Measurements from ENCODE around the gene IKBKE.

Gene IKBKE

GRCh38 chr1:206442101-206442500 is 28.2 kb upstream of the IKBKE start:
- no peak overlapping the region for H3K4me3 ChIP-seq (ENCODE audit: low read length)
- H3K36me3 ChIP-seq (ENCODE audit: control insufficient read depth, insufficient read depth, low read length, severe bottlenecking), result peaks cover 89% of the 10 kb centered on the region
- no peaks in the 10 kb centered on the region for H3K9me3 ChIP-seq (ENCODE audit: control insufficient read depth, low read length)
- H3K4me1 ChIP-seq (ENCODE audit: control insufficient read depth, insufficient read depth, low read length), result peaks cover 13% of the 10 kb centered on the region
- no peak overlapping the region for H3K9ac ChIP-seq (ENCODE audit: low read length)
- DNase-seq (ENCODE audit: low read depth), result no peak
- no peaks in the 10 kb centered on the region for H3K27me3 ChIP-seq (replicated peaks; ENCODE audit: control insufficient read depth, insufficient read depth, low read length)

- Histone ChIP-seq H3K4me1 (ENCODE audit: control insufficient read depth, insufficient read depth, low read length) (peaks cover 13% of the 10 kb centered on the region), H3K9me3 (ENCODE audit: control insufficient read depth, low read length) (no peaks in the 10 kb centered on the region), H3K36me3 (ENCODE audit: control insufficient read depth, insufficient read depth, low read length, severe bottlenecking) (peaks cover 79% of the 10 kb centered on the region), H3K4me3 (ENCODE audit: low read length) (no peak overlapping the region), H3K9ac (ENCODE audit: low read length) (no peak overlapping the region), H3K27me3 (replicated peaks; ENCODE audit: control insufficient read depth, insufficient read depth, low read length) (no peaks in the 10 kb centered on the region)
- no peak for DNase-seq (ENCODE audit: low read depth)
These were observed 25.2 kb upstream of the IKBKE start for GRCh38 chr1:206445116-206445515.

DNA sequence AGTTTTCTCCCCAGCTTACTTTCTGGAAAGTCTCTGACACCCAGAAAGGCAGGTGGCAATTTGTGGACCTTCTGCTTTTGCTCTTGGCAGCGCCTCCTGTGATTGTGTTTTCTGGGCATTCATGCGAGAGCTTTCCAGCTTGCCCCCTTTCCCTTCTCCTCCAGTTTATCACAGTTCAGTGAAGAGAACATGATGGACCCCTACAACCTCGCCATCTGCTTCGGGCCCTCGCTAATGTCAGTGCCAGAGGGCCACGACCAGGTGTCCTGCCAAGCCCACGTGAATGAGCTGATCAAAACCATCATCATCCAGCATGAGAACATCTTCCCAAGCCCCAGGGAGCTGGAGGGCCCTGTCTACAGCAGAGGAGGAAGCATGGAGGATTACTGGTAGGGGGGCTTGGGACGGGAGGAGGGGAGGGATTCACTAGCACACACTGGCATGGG is 24.3 kb upstream of the IKBKE start:
- Histone ChIP-seq H3K36me3 (ENCODE audit: control insufficient read depth, insufficient read depth, low read length, severe bottlenecking) (peaks cover 79% of the 10 kb centered on the region), H3K4me3 (ENCODE audit: low read length) (no peak overlapping the region), H3K9me3 (ENCODE audit: control insufficient read depth, low read length) (no peaks in the 10 kb centered on the region), H3K27me3 (replicated peaks; ENCODE audit: control insufficient read depth, insufficient read depth, low read length) (no peaks in the 10 kb centered on the region), H3K4me1 (ENCODE audit: control insufficient read depth, insufficient read depth, low read length) (peaks cover 13% of the 10 kb centered on the region), H3K9ac (ENCODE audit: low read length) (no peak overlapping the region)
- no peak for DNase-seq (ENCODE audit: low read depth)

- no peaks in the 10 kb centered on the region for H3K27me3 ChIP-seq (replicated peaks; ENCODE audit: control insufficient read depth, insufficient read depth, low read length)
- H3K9ac ChIP-seq (ENCODE audit: low read length), result no peak overlapping the region
- peaks cover 13% of the 10 kb centered on the region for H3K4me1 ChIP-seq (ENCODE audit: control insufficient read depth, insufficient read depth, low read length)
- peaks cover 80% of the 10 kb centered on the region for H3K36me3 ChIP-seq (ENCODE audit: control insufficient read depth, insufficient read depth, low read length, severe bottlenecking)
- no peaks in the 10 kb centered on the region for H3K9me3 ChIP-seq (ENCODE audit: control insufficient read depth, low read length)
- H3K4me3 ChIP-seq (ENCODE audit: low read length), result no peak overlapping the region
- DNase-seq (ENCODE audit: low read depth), result peak; percentile 32
These were observed 23.4 kb upstream of the IKBKE start for GRCh38 chr1:206446688-206447421.

DNA sequence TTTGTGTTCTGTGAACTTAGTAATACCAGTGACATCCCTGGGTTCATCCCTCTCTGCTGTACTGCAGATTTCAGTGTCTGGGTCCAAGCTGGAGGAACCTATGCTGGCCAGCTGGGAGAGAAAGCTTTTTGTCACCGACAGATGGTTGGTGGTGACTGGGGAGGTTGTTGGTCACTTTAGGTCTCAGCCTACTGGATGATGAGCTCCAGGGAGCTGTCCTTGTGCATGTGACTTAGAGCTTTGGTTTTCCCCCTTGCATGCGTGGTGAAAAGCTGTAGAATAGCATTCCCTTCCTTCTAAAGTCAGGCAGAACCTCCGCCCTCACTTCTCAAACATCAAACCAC is 22.9 kb upstream of the IKBKE start:
- H3K4me1 ChIP-seq (ENCODE audit: control insufficient read depth, insufficient read depth, low read length), result peaks cover 13% of the 10 kb centered on the region
- H3K4me3 ChIP-seq (ENCODE audit: low read length), result no peak overlapping the region
- no peak overlapping the region for H3K9ac ChIP-seq (ENCODE audit: low read length)
- peaks cover 79% of the 10 kb centered on the region for H3K36me3 ChIP-seq (ENCODE audit: control insufficient read depth, insufficient read depth, low read length, severe bottlenecking)
- no peaks in the 10 kb centered on the region for H3K9me3 ChIP-seq (ENCODE audit: control insufficient read depth, low read length)
- H3K27me3 ChIP-seq (replicated peaks; ENCODE audit: control insufficient read depth, insufficient read depth, low read length), result no peaks in the 10 kb centered on the region
- no peak for DNase-seq (ENCODE audit: low read depth)

- Histone ChIP-seq H3K4me3 (ENCODE audit: low read length) (no peak overlapping the region), H3K27me3 (replicated peaks; ENCODE audit: control insufficient read depth, insufficient read depth, low read length) (no peaks in the 10 kb centered on the region), H3K9ac (ENCODE audit: low read length) (no peak overlapping the region), H3K9me3 (ENCODE audit: control insufficient read depth, low read length) (no peaks in the 10 kb centered on the region), H3K36me3 (ENCODE audit: control insufficient read depth, insufficient read depth, low read length, severe bottlenecking) (peaks cover 76% of the 10 kb centered on the region), H3K4me1 (ENCODE audit: control insufficient read depth, insufficient read depth, low read length) (peaks cover 13% of the 10 kb centered on the region)
- DNase-seq (ENCODE audit: low read depth), result no peak
These were observed 22.5 kb upstream of the IKBKE start for GRCh38 chr1:206447792-206448191.

- Histone ChIP-seq H3K36me3 (ENCODE audit: control insufficient read depth, insufficient read depth, low read length, severe bottlenecking) (peaks cover 74% of the 10 kb centered on the region), H3K4me1 (ENCODE audit: control insufficient read depth, insufficient read depth, low read length) (peaks cover 13% of the 10 kb centered on the region), H3K9ac (ENCODE audit: low read length) (no peak overlapping the region), H3K4me3 (ENCODE audit: low read length) (no peak overlapping the region), H3K27me3 (replicated peaks; ENCODE audit: control insufficient read depth, insufficient read depth, low read length) (no peaks in the 10 kb centered on the region), H3K9me3 (ENCODE audit: control insufficient read depth, low read length) (no peaks in the 10 kb centered on the region)
- DNase-seq (ENCODE audit: low read depth), result no peak
These were observed 21.8 kb upstream of the IKBKE start for GRCh38 chr1:206448471-206448870.

GRCh38 chr1:206449565-206449964 is 20.7 kb upstream of the IKBKE start:
- H3K36me3 ChIP-seq (ENCODE audit: control insufficient read depth, insufficient read depth, low read length, severe bottlenecking), result peaks cover 74% of the 10 kb centered on the region
- H3K27me3 ChIP-seq (replicated peaks; ENCODE audit: control insufficient read depth, insufficient read depth, low read length), result no peaks in the 10 kb centered on the region
- peaks cover 10% of the 10 kb centered on the region for H3K4me1 ChIP-seq (ENCODE audit: control insufficient read depth, insufficient read depth, low read length)
- H3K9ac ChIP-seq (ENCODE audit: low read length), result no peak overlapping the region
- no peaks in the 10 kb centered on the region for H3K9me3 ChIP-seq (ENCODE audit: control insufficient read depth, low read length)
- DNase-seq (ENCODE audit: low read depth), result no peak
- no peak overlapping the region for H3K4me3 ChIP-seq (ENCODE audit: low read length)

- H3K9ac ChIP-seq (ENCODE audit: low read length), result no peak overlapping the region
- no peak overlapping the region for H3K4me3 ChIP-seq (ENCODE audit: low read length)
- H3K27me3 ChIP-seq (replicated peaks; ENCODE audit: control insufficient read depth, insufficient read depth, low read length), result no peaks in the 10 kb centered on the region
- H3K9me3 ChIP-seq (ENCODE audit: control insufficient read depth, low read length), result no peaks in the 10 kb centered on the region
- peaks cover 79% of the 10 kb centered on the region for H3K36me3 ChIP-seq (ENCODE audit: control insufficient read depth, insufficient read depth, low read length, severe bottlenecking)
- DNase-seq (ENCODE audit: low read depth), result no peak
- H3K4me1 ChIP-seq (ENCODE audit: control insufficient read depth, insufficient read depth, low read length), result peaks cover 3% of the 10 kb centered on the region
These were observed 20.0 kb upstream of the IKBKE start for GRCh38 chr1:206450281-206450680.

- no peak for DNase-seq (ENCODE audit: low read depth)
- Histone ChIP-seq H3K9me3 (ENCODE audit: control insufficient read depth, low read length) (no peaks in the 10 kb centered on the region), H3K27me3 (replicated peaks; ENCODE audit: control insufficient read depth, insufficient read depth, low read length) (no peaks in the 10 kb centered on the region), H3K9ac (ENCODE audit: low read length) (no peak overlapping the region), H3K4me3 (ENCODE audit: low read length) (no peak overlapping the region), H3K36me3 (ENCODE audit: control insufficient read depth, insufficient read depth, low read length, severe bottlenecking) (peaks cover 82% of the 10 kb centered on the region), H3K4me1 (ENCODE audit: control insufficient read depth, insufficient read depth, low read length) (no peaks in the 10 kb centered on the region)
These were observed 19.1 kb upstream of the IKBKE start for GRCh38 chr1:206451134-206451686.

DNA sequence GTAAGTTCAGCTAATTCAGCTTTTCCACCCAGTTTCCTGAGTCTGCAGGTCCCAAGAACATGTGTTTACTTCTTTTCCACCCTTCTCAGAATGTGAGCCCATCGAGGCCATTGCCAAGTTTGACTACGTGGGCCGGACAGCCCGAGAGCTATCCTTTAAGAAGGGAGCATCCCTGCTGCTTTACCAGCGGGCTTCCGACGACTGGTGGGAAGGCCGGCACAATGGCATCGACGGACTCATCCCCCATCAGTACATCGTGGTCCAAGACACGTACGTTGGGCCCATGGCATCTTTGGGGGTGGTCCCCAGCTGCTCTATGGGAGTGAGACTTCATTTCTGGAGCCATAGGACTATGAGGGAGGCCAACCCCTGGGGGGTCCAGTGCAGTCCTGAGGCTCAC is 17.2 kb upstream of the IKBKE start:
- Histone ChIP-seq H3K36me3 (ENCODE audit: control insufficient read depth, insufficient read depth, low read length, severe bottlenecking) (peaks cover 71% of the 10 kb centered on the region), H3K27me3 (replicated peaks; ENCODE audit: control insufficient read depth, insufficient read depth, low read length) (no peaks in the 10 kb centered on the region), H3K9me3 (ENCODE audit: control insufficient read depth, low read length) (no peaks in the 10 kb centered on the region), H3K9ac (ENCODE audit: low read length) (no peak overlapping the region), H3K4me3 (ENCODE audit: low read length) (no peak overlapping the region), H3K4me1 (ENCODE audit: control insufficient read depth, insufficient read depth, low read length) (peaks cover 15% of the 10 kb centered on the region)
- DNase-seq (ENCODE audit: low read depth), result no peak

DNA sequence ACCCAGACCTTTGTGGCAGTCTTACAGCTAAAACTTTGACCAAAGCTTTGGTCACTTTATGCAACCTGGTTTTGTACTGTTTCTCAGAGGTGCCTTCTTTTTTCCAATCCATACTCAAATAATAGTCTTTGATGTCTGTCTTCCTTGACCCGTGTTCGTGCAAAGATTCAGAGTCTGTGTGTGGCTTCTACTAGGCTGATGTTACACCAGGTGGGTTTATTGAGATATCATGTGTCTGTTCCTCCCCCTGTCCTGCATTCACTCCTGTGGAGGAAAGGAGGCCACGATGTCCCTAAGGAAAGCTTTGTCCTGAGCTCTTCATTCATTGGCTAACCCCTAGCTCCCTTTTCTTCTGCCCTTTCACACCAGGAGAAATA is 15.0 kb upstream of the IKBKE start:
- peaks cover 21% of the 10 kb centered on the region for H3K4me1 ChIP-seq (ENCODE audit: control insufficient read depth, insufficient read depth, low read length)
- H3K36me3 ChIP-seq (ENCODE audit: control insufficient read depth, insufficient read depth, low read length, severe bottlenecking), result peaks cover 65% of the 10 kb centered on the region
- DNase-seq (ENCODE audit: low read depth), result no peak
- no peak overlapping the region for H3K9ac ChIP-seq (ENCODE audit: low read length)
- no peak overlapping the region for H3K4me3 ChIP-seq (ENCODE audit: low read length)
- H3K27me3 ChIP-seq (replicated peaks; ENCODE audit: control insufficient read depth, insufficient read depth, low read length), result no peaks in the 10 kb centered on the region
- H3K9me3 ChIP-seq (ENCODE audit: control insufficient read depth, low read length), result no peaks in the 10 kb centered on the region

All from adipocyte (in vitro differentiated cells).